HepG2 (cell line): ENCODE results near the gene TNS1. TPM values are rescaled to one million over a fixed set of nuclear protein-coding genes. Genes with fewer than 3 reads are reported as not detected.

Experiments
- AKNA ChIP-seq: sonication (generic); formaldehyde crosslinking; IDR thresholded peaks from 2 replicates; pipeline ENCODE4 v1.4.0; 2020; ENCODE audit warnings: missing genetic modification reagents, borderline replicate concordance
- HMG20A ChIP-seq: IDR thresholded peaks from 2 replicates; pipeline ENCODE4 v1.6.1; 2016; ENCODE audit warnings: borderline replicate concordance
- JUNB ChIP-seq: sonication (generic); formaldehyde crosslinking; IDR thresholded peaks from 2 replicates; pipeline ENCODE4 v1.8.0; 2022; ENCODE audit warnings: missing genetic modification reagents, mild to moderate bottlenecking, borderline replicate concordance
- KLF13 ChIP-seq: sonication (generic); formaldehyde crosslinking; IDR thresholded peaks from 2 replicates; pipeline ENCODE4 v1.4.0; 2020; ENCODE audit warnings: mild to moderate bottlenecking, missing genetic modification reagents
- NAIF1 ChIP-seq: sonication (generic); formaldehyde crosslinking; IDR thresholded peaks from 2 replicates; pipeline ENCODE4 v1.5.0; 2020; ENCODE audit warnings: mild to moderate bottlenecking, missing genetic modification reagents, borderline replicate concordance
- NFATC3 ChIP-seq: sonication (generic); formaldehyde crosslinking; IDR thresholded peaks from 2 replicates; pipeline ENCODE4 v1.5.1; 2020; ENCODE audit warnings: mild to moderate bottlenecking, missing genetic modification reagents
- ONECUT2 ChIP-seq: sonication (generic); formaldehyde crosslinking; IDR thresholded peaks from 2 replicates; pipeline ENCODE4 v1.4.0; 2020; ENCODE audit warnings: missing genetic modification reagents
- PHF20 ChIP-seq: sonication (generic); formaldehyde crosslinking; IDR thresholded peaks from 2 replicates; pipeline ENCODE4 v1.5.0; 2020; ENCODE audit warnings: mild to moderate bottlenecking, missing genetic modification reagents
- PITX1 ChIP-seq: sonication (generic); formaldehyde crosslinking; IDR thresholded peaks from 2 replicates; pipeline ENCODE4 v1.5.1; 2020; ENCODE audit warnings: mild to moderate bottlenecking, missing genetic modification reagents
- PTBP1 ChIP-seq: fragments of 200-400 bp; formaldehyde crosslinking; IDR thresholded peaks from 2 replicates; pipeline ENCODE4 v1.6.1; 2018; ENCODE audit warnings: low read length, low read depth; ENCODE audit not compliant: poor library complexity, severe bottlenecking
- TBP ChIP-seq: sonication (generic); formaldehyde crosslinking; IDR thresholded peaks from 2 replicates; pipeline ENCODE4 v1.5.0; 2020; ENCODE audit warnings: missing genetic modification reagents
- ZNF329 ChIP-seq: sonication (generic); formaldehyde crosslinking; IDR thresholded peaks from 2 replicates; pipeline ENCODE4 v1.9.0; 2021; ENCODE audit warnings: low read depth, mild to moderate bottlenecking, missing genetic modification reagents
- ZNF362 ChIP-seq: sonication (generic); formaldehyde crosslinking; IDR thresholded peaks from 2 replicates; pipeline ENCODE4 v1.4.0; 2020; ENCODE audit warnings: missing genetic modification reagents, mild to moderate bottlenecking, borderline replicate concordance
- polyA plus RNA-seq, 8 experiments: library from polyadenylated mRNA; depleted of rRNA in 3 of 8; stranded (reverse) in 7 of 8; unstranded in 1 of 8; fragments of >200 nt; fragmentation: Illumina TruSeq in 4 of 8; extraction: Trizol in 4 of 8; gene quantifications; 2 replicates each; pipeline versions ENCODE4 v1.2.1 to v1.2.3, GENCODE V29; 2011 to 2016; ENCODE audit warnings: low read depth in 4 of 8, missing spikeins in 1 of 8, mixed read lengths in 1 of 8; ENCODE audit not compliant: insufficient read depth in 1 of 8
- total RNA-seq, 5 experiments: library from RNA; depleted of rRNA; stranded (reverse); fragments of >200 nt; fragmentation: Illumina TruSeq; extraction: Trizol; gene quantifications; 2 replicates each; pipeline ENCODE4 v1.2.3, GENCODE V29; 2016; ENCODE audit warnings: low read depth in 1 of 5
- TF ChIP-seq, protein P1 (sequence below): IDR thresholded peaks from 2 replicates; pipeline ENCODE4 v1.6.1; 2016; ENCODE audit warnings: control low read depth
- TF ChIP-seq, protein P2 (sequence below): sonication (generic); formaldehyde crosslinking; IDR thresholded peaks from 2 replicates; pipeline ENCODE4 v1.8.0; 2022; ENCODE audit warnings: low read depth, missing genetic modification reagents
- TF ChIP-seq, protein P3 (sequence below): sonication (generic); formaldehyde crosslinking; IDR thresholded peaks from 2 replicates; pipeline ENCODE4 v1.5.1; 2020; ENCODE audit warnings: mild to moderate bottlenecking, moderate library complexity, missing genetic modification reagents

Gene TNS1
- total and polyA plus RNA-seq, 2 of the 13 experiments (the other 11 are each of a cell fraction or from before 2014, with no cell fraction given) = 1.9 to 118 TPM

- TF ChIP-seq, protein P1, sequence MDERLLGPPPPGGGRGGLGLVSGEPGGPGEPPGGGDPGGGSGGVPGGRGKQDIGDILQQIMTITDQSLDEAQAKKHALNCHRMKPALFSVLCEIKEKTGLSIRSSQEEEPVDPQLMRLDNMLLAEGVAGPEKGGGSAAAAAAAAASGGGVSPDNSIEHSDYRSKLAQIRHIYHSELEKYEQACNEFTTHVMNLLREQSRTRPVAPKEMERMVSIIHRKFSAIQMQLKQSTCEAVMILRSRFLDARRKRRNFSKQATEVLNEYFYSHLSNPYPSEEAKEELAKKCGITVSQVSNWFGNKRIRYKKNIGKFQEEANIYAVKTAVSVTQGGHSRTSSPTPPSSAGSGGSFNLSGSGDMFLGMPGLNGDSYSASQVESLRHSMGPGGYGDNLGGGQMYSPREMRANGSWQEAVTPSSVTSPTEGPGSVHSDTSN (CRISPR knock-in tag) = no peak
- peak; percentile 52 for TF ChIP-seq PTBP1
- TF ChIP-seq TBP (CRISPR knock-in tag) = no peak
- TF ChIP-seq ZNF329 = no peak
- TF ChIP-seq, protein P2, sequence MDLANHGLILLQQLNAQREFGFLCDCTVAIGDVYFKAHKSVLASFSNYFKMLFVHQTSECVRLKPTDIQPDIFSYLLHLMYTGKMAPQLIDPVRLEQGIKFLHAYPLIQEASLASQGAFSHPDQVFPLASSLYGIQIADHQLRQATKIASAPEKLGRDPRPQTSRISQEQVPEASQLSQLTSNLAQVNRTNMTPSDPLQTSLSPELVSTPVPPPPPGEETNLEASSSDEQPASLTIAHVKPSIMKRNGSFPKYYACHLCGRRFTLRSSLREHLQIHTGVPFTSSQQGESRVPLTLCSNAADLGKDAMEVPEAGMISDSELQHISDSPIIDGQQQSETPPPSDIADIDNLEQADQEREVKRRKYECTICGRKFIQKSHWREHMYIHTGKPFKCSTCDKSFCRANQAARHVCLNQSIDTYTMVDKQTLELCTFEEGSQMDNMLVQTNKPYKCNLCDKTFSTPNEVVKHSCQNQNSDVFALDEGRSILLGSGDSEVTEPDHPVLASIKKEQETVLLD = no peak
- no peak for TF ChIP-seq ONECUT2 (CRISPR knock-in tag)
- no peak for TF ChIP-seq ZNF362 (CRISPR knock-in tag)
- no peak for TF ChIP-seq NAIF1 (CRISPR knock-in tag)
- no peak for TF ChIP-seq AKNA
- TF ChIP-seq NFATC3 = no peak
- TF ChIP-seq PITX1 (CRISPR knock-in tag) = peak; percentile 35
- TF ChIP-seq PHF20 (CRISPR knock-in tag) = 0 out of 2 replicates have a peak, but pooled peaks have one; percentile 46
- TF ChIP-seq JUNB (CRISPR knock-in tag) = no peak
- TF ChIP-seq, protein P3, sequence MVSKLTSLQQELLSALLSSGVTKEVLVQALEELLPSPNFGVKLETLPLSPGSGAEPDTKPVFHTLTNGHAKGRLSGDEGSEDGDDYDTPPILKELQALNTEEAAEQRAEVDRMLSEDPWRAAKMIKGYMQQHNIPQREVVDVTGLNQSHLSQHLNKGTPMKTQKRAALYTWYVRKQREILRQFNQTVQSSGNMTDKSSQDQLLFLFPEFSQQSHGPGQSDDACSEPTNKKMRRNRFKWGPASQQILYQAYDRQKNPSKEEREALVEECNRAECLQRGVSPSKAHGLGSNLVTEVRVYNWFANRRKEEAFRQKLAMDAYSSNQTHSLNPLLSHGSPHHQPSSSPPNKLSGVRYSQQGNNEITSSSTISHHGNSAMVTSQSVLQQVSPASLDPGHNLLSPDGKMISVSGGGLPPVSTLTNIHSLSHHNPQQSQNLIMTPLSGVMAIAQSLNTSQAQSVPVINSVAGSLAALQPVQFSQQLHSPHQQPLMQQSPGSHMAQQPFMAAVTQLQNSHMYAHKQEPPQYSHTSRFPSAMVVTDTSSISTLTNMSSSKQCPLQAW (CRISPR knock-in tag) = peak; percentile 58; the same call in 1 of the 2 replicates
- no peak for TF ChIP-seq KLF13 (CRISPR knock-in tag)
- TF ChIP-seq HMG20A (CRISPR knock-in tag) = peak; percentile 52; the same call in 1 of the 2 replicates
Measured at GRCh38 chr2:217899231-217900009, 103.4 kb downstream of the TNS1 start (continued).
